ENCODE results near the gene CEP112. TPM values are rescaled to one million over a fixed set of nuclear protein-coding genes. Genes with fewer than 3 reads are reported as not detected.

Gene CEP112
- total and polyA plus RNA-seq, 4 donors, result 5.9 to 32.9 (median 18.8) TPM

DNA sequence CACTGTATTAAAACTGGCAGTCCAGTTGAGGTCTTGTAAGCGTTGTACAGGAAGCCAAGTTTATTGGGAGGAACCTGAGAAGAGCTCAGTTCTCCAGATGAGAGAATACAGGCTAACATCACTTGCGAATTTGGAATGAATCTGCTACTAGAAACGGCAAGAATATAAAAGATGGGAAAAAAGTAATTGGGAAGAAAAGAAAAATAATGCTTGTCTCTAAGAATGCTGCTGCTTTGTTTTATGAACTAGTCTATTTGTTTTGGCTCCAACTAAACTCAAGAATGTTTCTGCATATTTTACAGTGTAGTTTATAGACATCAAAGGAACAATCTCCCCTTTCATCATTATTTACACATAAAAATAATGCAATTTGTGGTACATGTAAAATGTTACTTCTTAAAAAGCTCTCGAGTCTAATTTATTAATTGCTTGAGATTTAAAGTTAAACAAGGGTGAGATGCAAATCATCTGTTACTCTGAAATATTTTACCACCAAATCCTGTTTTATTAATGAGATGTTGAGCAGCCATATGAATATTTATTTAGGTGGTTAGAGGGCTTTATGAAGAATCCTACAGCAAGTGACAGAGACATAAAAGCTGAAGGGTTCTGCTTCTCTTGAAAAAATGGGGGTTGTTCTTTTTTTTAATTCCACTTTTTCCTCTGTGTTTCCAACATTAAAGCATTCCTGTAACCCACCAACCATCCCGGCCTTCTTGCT is 468.3 kb downstream of the CEP112 start:
- no peak overlapping the region for H3K27ac ChIP-seq (ENCODE audit: low read depth in 1 of 2, low read length in 1 of 2)
- no peak for ATAC-seq (ENCODE audit: insufficient read depth, low FRiP score)
- TF ChIP-seq, protein P1, sequence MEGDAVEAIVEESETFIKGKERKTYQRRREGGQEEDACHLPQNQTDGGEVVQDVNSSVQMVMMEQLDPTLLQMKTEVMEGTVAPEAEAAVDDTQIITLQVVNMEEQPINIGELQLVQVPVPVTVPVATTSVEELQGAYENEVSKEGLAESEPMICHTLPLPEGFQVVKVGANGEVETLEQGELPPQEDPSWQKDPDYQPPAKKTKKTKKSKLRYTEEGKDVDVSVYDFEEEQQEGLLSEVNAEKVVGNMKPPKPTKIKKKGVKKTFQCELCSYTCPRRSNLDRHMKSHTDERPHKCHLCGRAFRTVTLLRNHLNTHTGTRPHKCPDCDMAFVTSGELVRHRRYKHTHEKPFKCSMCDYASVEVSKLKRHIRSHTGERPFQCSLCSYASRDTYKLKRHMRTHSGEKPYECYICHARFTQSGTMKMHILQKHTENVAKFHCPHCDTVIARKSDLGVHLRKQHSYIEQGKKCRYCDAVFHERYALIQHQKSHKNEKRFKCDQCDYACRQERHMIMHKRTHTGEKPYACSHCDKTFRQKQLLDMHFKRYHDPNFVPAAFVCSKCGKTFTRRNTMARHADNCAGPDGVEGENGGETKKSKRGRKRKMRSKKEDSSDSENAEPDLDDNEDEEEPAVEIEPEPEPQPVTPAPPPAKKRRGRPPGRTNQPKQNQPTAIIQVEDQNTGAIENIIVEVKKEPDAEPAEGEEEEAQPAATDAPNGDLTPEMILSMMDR (IDR thresholded peaks at IDR 0.05; ENCODE audit: control extremely low read depth, extremely low read depth), result no peak
- H3K27me3 ChIP-seq (ENCODE audit: control insufficient read depth in 3 of 3, insufficient read depth in 3 of 3, low read length in 2 of 3), result no peaks in the 10 kb centered on the region
- H3K9me3 ChIP-seq (ENCODE audit: control insufficient read depth in 4 of 4, insufficient read depth in 3 of 4, low read length in 3 of 4), result no peaks in the 10 kb centered on the region
- DNase-seq, result peak in 2 of 3 donors; percentile 65 to 68
- no peak overlapping the region for H3K9ac ChIP-seq (ENCODE audit: insufficient read depth in 1 of 2, low read length in 2 of 2)
- H3K36me3 ChIP-seq (ENCODE audit: control insufficient read depth in 4 of 4, insufficient read depth in 4 of 4, low read length in 4 of 4), result no peaks in the 10 kb centered on the region
- peaks cover 0 to 45% (median 1%) of the 10 kb centered on the region in 5 donors for H3K4me1 ChIP-seq (ENCODE audit: control insufficient read depth in 5 of 5, insufficient read depth in 5 of 5, low read length in 5 of 5)
- no peak overlapping the region for H3K4me3 ChIP-seq
- 59 to 75% methylated on average over 5 of the region's 5 CpGs for WGBS, 2 donors

DNA sequence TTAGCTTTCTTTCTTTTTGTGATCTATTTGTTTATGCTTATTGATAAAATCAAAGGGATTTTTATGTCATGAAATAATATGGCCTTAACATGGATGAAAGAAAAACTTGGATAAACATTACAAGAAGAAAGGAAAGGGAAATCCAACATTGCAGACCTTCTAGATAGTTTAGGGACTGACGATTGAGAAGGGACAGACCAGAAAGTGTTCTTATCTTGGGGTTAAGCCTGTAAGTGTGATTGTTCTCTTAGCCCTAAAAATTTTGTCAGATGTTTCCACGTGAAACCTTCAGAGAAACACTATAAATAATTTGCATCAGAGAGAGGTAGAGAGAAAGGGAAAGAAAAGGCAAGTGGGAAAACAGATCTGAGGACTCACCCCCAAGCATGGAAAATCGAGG is 473.3 kb downstream of the CEP112 start:
- Histone ChIP-seq H3K4me1 (ENCODE audit: control insufficient read depth in 5 of 5, insufficient read depth in 5 of 5, low read length in 5 of 5) (peaks cover 0 to 18% (median 0%) of the 10 kb centered on the region in 5 donors), H3K36me3 (ENCODE audit: control insufficient read depth in 4 of 4, insufficient read depth in 4 of 4, low read length in 4 of 4) (no peaks in the 10 kb centered on the region), H3K27ac (ENCODE audit: low read depth in 1 of 2, low read length in 1 of 2) (no peak overlapping the region), H3K27me3 (ENCODE audit: control insufficient read depth in 3 of 3, insufficient read depth in 3 of 3, low read length in 2 of 3) (no peaks in the 10 kb centered on the region), H3K9ac (ENCODE audit: insufficient read depth in 1 of 2, low read length in 2 of 2) (no peak overlapping the region), H3K9me3 (ENCODE audit: control insufficient read depth in 4 of 4, insufficient read depth in 3 of 4, low read length in 3 of 4) (no peaks in the 10 kb centered on the region), H3K4me3 (no peak overlapping the region)
- WGBS, 2 donors, result 65% methylated on average over 3 of the region's 3 CpGs
- ATAC-seq (ENCODE audit: insufficient read depth, low FRiP score) (no peak), DNase-seq (peak in 2 of 3 donors; percentile 49 to 55)
- TF ChIP-seq, protein P1 (IDR thresholded peaks at IDR 0.05; ENCODE audit: control extremely low read depth, extremely low read depth), result no peak

DNA sequence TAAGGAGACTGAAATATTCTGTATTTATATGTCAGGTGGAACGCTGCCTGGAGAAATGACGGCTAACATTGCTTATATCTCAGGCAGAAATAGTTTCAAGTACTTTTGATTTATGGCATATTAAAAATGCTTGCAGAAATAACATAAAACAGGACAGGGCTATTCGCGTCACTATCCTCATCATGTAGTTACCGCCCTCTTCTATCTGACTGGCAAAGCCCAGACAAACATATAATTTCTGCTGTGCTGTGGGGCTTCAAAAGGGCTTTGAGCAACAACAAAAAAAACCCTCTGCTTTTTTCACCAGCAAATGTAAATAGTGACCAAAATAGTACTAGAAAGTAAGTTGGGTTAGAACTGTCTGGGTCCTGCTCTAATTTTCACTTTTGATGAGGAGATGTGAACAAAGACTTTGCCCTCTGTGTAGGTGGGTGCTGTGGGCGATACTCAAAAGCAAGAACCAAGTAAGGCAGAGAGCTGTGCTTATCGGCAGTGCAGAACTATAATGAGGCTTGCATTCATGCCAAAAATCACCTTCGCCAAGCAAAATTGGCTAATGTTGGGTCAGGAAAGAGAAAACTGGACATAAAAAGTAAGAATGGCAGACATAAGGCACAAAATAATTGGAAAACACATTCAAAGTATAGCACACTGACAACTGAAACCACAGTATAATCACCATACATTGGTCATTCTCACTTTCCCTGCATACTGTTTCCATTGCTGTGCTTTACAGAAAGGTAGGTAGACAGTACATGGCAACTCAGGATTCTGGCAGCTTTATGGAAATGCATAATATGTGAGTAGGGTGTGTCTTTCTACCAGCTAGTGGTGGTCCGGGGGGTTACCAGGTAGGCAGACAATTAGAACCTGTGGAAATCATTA is 479.3 kb downstream of the CEP112 start:
- WGBS, 2 donors, result 80 to 82% methylated on average over 9 of the region's 9 CpGs
- DNase-seq (peak in 1 of 3 donors; percentile 49), ATAC-seq (ENCODE audit: insufficient read depth, low FRiP score) (no peak)
- no peaks in the 10 kb centered on the region for H3K9me3 ChIP-seq (ENCODE audit: control insufficient read depth in 4 of 4, insufficient read depth in 3 of 4, low read length in 3 of 4)
- no peak overlapping the region for H3K4me3 ChIP-seq
- H3K9ac ChIP-seq (ENCODE audit: insufficient read depth in 1 of 2, low read length in 2 of 2), result no peak overlapping the region
- H3K27ac ChIP-seq (ENCODE audit: low read depth in 1 of 2, low read length in 1 of 2), result no peak overlapping the region
- no peaks in the 10 kb centered on the region for H3K36me3 ChIP-seq (ENCODE audit: control insufficient read depth in 4 of 4, insufficient read depth in 4 of 4, low read length in 4 of 4)
- H3K4me1 ChIP-seq (ENCODE audit: control insufficient read depth in 5 of 5, insufficient read depth in 5 of 5, low read length in 5 of 5), result peaks cover 0 to 6% (median 0%) of the 10 kb centered on the region in 5 donors
- H3K27me3 ChIP-seq (ENCODE audit: control insufficient read depth in 3 of 3, insufficient read depth in 3 of 3, low read length in 2 of 3), result no peaks in the 10 kb centered on the region
- TF ChIP-seq, protein P1 (IDR thresholded peaks at IDR 0.05; ENCODE audit: control extremely low read depth, extremely low read depth), result no peak

Data from lung (tissue), 12 donors.